ENCODE data around the gene INPP4B.
A peak's percentile ranks its signal among the peaks of the same experiment; 100 is the strongest.

Gene INPP4B

DNA sequence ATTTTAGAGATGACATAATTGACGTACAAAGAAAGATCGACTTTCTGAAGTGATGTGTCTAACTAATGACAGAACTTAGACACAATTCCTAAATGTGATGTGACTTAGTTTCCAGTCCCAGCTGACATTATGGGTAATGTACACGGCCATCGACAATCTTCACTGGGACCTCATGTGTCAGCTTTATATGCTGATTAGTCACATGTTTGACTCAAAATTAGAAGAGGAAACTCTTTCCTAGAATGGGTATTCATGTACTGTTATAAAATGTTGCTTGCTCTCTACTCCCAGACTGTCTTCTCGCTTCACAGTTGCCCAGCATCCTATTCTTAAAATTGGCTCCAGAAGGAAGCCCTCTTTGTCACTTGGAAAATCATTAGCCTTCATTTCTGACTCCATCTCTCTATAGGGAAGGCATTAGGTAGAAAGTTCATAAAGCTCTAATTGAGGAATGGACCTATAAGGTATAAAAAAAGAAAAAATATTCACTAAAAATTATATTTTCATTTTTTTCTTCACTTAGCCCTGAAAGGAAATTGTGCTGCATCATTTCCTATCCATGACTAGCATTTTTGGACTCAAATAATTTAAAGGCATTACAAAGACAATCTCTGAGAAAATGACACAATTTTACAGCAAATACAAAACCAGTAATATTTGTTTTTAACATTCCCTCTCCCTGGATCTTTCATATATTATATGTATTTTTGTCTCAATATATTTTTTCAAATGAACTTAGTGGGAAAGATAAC lies 554.6 kb downstream of the INPP4B start:
- DNase-seq (ENCODE audit: low spot score): no peak

DNA sequence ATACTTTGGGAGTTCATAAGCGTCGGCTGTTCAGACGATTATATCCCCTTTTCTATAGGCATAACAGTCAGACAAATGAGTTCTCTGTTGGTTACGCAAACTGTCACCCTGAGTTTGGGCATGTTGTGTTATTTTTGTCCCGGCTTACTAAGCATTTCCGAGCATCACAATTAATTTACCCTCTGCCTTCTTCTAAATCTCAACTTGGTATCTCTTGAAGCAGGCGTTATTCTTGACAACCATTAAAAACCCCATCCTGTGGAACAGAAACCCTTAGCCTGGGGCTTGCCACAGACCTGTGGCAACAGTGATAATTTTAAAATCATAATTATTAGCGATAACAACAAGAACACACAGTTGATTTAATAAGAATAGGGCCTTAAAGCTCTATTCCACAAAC lies 558.7 kb downstream of the INPP4B start:
- no peak for DNase-seq (ENCODE audit: low spot score)

DNA sequence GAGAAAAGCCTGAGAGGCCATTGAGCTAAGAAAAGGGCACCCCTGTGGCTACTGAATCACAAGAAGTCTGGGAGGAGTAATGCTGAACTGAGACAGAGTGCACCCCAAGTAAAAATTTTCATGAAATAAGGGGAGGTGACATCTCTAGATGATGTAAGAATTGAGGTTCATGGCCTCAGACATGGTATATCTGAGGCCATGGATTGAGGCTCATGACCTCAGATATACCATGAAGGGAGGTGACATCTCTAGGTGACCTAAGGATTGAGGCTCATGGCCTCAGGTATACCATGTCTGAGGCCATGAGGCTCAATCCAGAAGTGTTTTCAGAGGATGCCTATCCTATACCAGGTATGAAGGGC lies 560.9 kb downstream of the INPP4B start:
- DNase-seq (ENCODE audit: low spot score): no peak

DNA sequence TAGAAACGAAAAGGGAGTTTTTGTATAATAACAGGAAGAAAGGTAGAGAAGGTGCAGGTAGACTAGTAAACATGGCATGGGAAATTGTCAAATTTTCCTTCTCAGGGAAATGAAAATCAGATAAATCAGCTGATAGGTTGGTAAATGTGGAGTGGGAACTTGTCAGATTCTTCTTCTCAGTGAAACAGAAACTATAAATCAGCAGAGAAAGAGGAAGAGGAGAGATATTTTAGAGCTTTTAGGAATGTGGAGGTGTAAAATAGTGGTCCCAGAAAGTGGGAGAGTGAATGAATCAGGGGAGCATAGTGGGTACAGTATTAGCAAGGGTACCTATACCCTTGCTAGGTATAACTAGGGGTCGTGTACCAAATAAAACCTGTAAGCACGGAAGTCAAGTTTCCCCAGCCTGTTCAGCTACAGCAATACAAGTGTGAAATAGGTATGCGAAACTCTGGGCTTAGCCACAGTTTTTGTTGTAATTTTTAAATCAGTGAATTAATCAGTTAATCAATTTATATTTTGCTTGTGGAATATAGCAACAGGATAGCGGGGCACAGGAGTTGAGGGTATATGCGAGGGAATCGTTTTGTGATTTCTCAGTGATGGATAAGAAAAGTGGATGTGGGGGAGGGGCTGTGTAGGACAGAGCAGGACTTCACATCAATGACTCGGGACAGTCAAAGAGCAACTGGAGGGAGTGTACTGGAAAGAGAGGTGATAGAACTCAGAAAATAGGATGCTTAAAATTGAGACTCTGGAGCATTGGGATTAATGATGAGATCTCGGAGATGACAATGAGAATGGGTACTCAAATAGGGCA lies 561.5 kb downstream of the INPP4B start:
- DNase-seq (ENCODE audit: low spot score): no peak

DNA sequence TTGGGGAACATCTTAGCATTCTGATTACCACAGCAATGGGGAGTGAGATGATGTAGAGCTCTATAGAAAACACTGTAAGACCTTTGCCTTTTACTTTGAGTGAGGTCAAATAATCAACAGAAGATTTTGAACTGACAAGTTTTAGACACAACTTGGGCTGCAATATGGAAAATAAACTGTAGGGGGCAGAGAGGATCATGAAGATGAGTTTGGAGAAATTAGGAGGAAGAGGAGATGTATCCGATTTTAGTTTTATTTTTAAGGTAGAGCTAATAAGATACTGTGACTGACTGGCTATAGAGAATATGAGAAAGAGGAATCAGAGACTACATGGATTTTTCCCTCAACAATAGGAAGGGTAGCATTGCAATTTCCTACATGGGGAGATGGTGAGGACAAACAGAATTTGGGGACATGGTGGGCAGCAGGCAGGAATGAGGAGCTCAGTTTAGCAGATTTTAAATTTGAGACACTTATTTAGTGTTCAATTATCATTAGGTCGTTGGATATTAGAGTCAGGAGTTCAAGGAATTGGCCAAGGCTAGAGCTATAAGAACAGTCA lies 563.1 kb downstream of the INPP4B start:
- DNase-seq (ENCODE audit: low spot score): no peak

DNA sequence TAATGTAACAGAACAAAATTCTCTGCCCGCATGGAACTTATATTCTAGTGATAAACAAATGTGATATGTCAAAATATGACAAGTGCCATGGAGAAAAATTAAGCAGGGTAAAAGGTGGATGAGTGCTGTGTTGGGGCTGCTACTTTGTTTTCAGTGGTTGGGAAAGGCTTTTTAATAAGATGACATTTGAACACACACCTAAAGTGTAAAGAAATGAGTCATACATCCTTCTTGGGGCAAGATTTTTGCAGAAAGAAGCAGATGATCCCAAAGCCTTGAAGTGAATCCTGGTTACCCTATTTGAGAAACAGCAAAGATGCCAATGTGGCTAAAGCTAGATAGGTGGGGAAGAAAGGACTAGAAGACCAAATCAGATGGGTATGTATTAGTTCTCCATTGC lies 564.1 kb downstream of the INPP4B start:
- no peak for DNase-seq (ENCODE audit: low spot score)

DNA sequence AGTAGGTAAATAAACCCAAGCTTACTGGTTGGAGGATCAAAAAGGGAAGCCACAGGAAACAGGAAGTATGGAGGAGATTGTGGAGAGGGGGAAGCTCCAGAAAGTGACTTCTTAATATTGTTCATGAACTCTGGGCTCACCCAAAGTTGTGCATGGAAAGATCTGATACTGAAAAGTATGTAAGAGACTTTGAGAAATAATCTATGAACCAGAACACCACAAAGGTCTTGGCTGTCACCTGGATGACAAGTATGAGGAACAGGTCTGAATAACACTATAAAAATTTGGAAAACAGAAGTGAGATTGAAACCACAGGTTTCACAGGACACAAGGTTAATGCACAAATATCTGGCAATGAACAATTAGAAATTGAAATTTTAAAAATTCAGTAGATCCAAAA lies 567.4 kb downstream of the INPP4B start:
- DNase-seq (ENCODE audit: low spot score): no peak

DNA sequence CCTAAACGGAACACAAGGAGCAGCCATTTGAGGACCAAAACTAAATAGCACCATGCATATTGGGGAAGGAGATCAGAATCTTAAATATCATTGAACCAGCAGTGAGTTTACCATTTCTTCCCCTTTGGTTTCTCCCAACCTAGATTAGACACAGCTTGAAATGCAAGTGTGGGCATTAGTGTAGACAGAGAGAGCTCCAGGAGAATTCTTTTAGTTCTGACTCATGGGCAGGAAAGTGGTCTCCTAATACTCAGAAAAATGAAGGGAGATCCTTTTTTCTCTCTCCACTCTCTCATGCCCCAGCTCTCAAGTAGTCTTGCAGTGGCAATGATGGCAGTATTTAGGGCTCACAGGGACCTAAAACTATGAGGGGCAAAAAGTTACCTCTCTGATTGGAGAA lies 567.9 kb downstream of the INPP4B start:
- DNase-seq (ENCODE audit: low spot score): no peak

DNA sequence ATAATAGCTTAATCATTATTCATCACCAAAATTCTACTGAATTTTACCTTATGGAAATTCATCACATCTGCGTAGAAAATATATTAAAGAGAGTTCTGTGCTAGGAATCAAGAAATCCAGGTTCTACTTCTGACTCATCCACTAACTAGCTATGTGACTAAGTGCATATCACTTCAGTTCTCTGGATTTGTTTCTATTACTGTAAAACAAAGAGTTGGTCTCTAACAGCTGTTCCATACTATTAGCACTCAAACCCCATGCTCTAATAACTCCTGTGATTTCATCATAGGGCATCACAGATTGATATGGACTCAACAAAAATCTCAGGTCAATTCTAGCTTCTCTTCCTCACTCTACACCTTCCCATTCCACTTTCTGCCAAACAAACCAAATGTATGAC lies 572.0 kb downstream of the INPP4B start:
- DNase-seq (ENCODE audit: low spot score): no peak

DNA sequence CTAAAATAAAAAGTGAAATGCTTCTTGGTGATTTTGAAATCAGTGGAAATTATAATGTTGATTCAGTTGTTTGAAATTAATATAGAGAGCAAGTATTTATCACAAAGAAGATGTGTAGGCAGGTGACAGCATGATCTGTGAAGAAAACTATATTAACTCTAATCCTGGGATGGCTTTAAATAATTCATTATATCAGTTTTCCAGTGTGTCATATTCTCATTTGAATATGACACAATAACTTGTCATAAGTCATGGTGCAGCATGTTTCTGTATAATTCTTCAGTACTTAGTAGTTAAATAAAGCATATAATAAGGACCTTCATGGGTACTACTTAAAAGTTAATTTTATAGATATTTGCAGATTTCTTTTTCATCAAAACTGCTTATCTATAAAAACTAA lies 573.6 kb downstream of the INPP4B start:
- no peak for DNase-seq (ENCODE audit: low spot score)

DNA sequence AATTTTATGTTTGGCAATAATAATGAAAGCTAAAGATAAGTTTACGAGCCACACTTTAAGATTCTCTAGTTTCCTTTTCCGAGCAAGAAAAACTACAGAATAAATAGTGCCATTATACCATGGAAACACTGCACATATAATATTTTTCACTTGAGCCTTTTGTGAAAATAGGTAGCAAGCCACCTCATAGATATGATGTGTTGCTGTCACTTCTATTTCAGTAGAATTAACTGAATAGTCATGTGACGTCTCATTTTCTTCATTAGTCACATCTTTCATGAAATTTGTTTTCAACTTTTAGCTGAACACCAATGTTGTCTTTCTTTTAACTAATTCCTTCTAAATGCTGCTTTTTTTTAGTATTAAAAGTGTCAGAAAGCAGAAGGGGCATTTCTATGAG lies 574.3 kb downstream of the INPP4B start:
- no peak for DNase-seq (ENCODE audit: low spot score)

DNA sequence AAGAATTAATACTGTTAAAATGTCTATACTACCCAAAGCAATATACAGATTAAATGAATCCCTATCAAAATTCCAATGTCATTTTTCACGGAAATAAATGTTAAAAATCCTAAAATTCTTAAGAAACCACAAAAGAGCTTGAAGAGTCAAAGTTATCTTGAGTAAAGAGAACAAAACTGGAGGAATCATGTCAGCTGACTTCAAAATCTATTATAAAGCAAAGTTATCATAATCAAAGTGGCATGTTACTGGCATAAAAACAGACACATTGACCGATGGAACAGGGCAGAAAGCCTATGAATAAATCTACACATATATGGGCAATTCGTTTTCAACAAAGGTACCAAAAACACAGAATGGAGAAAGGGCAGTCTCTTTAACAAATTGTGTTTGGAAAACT lies 579.0 kb downstream of the INPP4B start:
- no peak for DNase-seq (ENCODE audit: low spot score)

DNA sequence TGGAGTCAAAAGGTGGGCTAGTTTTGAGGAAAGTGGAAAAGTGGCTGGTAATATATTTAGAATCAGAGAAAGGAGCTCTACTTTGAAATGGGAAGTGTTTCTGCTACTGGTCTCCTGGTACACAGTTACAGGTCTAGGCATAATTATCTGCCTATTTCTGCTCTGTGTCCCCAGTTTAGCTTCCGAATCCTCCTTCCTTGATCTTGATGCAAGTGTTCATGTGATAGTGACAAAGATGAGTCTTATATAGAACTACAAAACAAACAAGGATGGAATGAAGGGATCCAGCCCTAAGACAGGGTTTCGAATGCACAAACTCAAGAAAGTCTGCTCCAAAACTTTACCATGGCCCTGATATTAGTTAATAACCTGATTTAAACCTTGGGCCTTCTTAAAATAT lies 580.2 kb downstream of the INPP4B start:
- DNase-seq (ENCODE audit: low spot score): no peak

DNA sequence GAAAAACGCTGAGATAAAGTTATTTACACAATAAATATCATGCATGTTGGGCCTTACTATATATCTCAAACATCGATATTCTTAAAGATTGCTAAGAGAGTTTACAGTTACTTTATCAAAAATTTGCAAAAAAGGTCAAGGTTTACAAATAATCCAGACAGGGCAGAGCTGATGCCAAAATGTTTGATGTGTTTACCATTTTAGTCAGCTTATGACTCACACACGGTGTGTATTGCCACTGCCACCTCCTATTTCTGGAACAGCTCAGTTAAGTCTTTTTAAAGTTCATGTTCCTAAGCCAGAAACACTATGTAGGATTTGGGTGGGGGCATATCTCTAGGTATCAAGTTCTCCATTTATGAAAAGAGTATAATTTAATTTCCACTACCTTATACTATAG lies 580.6 kb downstream of the INPP4B start:
- DNase-seq (ENCODE audit: low spot score): peak; percentile 22

DNA sequence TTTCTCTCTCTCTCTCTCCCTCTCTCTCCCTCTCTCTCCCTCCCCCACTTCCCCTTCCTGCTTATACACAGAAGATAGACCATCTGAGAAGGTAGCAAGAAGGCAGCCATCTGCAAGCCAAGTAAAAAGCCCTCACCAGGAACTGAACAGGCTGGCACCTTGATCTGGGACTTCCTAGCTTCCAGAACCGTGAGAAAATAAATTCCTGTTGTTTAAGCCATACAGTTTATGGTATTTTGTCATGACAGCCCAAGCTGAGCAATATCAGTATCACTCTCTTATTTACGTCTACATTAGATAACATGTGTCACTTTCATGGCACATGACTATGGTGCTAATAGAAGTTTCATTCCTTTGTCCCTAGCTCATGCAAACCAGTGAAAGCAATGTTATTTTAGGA lies 581.1 kb downstream of the INPP4B start:
- no peak for DNase-seq (ENCODE audit: low spot score)

DNA sequence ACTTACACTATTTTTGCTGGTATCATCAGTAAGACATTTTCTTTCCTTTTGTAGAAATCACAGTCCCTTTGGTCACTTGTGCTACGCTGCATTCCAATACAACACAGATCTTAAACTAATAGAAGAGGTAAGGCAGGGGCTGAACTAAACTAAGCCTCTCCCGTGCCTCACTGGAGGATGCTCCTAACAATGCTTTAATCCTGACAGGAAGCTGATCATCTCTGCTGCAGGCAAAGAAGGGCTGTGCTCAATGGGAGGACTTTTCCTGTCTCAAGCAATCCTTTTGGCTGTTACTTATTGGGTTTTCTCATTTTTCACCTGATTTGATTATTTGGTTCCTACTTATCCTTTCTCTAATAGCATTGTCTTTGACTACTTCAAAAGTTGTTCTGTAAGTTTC lies 583.1 kb downstream of the INPP4B start:
- no peak for DNase-seq (ENCODE audit: low spot score)

DNA sequence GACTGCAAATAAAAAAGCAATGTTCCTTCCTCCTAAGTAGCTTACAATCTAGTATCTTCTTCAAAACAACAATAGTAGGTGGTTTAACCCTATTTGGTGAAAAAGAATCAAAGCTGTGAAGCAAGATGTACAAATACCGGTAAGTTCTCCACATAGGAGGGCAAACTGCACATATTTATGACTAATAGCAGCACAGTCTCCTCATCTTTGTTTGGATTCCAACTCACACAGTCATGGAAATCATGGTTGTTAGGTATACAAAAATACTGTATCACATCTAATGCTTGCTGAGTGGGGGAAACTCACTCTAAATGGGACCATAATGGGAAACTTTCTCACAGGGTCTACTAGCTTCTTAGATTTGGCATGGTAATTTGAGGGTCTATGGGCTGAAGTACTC lies 597.2 kb downstream of the INPP4B start:
- DNase-seq (ENCODE audit: low spot score): no peak

DNA sequence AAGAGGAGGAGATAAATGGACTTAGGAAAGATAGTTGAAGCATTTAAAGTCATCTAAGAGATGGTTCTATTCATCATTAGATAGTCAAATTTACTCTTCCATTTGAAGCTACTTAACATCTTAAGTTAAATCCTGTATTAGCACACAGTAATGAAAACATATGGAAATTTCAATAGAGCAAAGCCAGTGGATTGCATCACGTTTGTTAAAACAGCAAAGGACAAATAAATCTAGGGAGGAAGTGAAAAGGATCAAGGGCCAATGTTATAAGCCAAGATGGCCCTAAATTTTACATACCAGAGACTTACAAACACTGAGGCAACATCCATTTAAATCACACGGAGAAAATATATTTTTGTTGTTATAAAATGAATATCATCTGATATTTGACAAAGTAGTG lies 602.8 kb downstream of the INPP4B start:
- DNase-seq (ENCODE audit: low spot score): no peak

DNA sequence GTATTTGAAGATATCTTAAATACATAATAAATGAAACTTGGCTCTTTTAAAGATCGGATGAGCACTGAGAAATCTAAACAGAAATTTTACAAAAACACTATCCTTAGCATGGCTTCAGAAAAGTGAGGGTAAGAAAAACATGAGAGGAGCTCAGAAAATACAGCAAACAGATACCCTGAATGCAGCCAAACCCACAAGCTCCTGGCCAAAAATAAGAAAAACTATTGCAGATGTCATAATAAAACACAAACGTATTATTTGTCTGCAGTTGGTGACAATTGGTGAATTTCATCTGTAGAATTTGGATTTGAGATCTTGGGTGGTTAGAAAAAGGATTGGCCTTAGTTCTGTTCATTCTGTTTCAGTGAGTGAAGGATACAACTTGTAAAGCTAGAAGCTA lies 603.9 kb downstream of the INPP4B start:
- DNase-seq (ENCODE audit: low spot score): no peak

DNA sequence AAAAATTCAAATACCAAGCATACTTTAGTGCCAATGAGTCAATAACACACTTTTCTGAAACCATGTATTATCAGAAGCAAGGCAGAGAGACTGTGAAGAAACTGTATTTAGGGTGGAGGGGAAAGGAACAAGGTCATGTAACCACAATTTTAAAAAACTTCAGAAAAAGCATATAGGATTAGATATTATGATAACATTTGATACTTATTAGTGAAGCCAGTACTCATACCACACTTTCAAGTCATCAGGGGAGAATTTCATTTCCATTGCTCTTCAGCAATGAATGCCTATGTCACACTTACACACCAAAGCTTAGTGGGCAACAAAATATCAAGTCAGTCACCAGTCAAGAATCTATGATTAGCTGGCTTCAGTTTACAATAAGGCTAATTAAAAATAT lies 607.5 kb downstream of the INPP4B start:
- no peak for DNase-seq (ENCODE audit: low spot score)

DNA sequence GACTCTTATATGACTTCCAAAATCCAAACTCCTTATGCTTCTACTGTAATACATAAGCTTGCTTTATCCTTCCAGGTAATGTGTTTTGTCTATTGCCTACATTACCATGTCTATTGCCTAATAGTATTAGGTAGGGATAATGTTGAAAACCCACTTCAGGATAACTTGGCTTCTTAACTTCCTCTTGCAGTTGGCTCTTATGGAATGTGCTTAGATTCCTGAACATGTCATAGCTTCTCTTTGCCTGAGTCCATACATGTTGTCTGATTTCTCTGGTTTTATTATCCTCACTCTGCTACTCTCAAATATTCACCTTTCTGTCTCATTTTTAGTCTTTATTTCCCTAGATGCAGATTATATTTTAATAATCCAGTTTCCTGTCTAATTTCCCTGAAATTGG lies 609.8 kb downstream of the INPP4B start:
- DNase-seq (ENCODE audit: low spot score): no peak

DNA sequence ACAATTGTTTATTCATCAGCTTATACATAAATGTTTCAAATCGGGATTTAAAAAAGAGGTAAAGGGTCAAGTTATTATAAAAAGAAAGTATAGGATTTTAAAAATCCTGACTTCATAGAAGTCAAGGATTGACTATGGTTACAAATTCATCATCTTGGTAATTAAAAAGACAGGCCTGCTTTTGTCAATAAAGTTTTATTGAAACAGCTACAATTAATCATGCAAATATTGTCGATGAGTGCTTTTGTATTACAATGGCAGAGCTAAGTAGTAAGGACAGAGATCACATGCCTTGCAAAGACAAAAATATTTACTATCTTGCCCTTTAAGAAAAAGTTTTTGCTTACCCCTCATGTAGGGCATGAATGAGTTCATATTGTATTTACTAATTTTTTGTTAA lies 614.3 kb downstream of the INPP4B start:
- DNase-seq (ENCODE audit: low spot score): no peak

DNA sequence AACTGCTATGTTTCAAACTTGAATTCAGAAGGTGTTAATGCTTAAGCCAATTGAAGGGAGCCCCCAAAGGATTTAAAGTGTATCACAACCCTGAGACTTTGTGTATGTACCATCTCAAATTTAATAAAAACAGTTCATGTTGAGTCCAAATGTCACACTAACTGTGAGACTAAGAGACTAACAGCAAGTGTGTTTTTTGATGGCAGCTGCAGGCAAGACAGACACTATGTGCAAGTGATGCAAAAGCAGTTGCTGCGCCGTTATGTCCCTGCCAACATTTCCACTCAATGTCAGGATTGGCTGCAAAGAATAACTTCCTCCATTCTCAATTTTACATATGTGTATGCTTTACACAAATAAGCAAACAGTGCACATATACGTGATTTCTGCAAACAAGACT lies 615.1 kb downstream of the INPP4B start:
- no peak for DNase-seq (ENCODE audit: low spot score)

DNA sequence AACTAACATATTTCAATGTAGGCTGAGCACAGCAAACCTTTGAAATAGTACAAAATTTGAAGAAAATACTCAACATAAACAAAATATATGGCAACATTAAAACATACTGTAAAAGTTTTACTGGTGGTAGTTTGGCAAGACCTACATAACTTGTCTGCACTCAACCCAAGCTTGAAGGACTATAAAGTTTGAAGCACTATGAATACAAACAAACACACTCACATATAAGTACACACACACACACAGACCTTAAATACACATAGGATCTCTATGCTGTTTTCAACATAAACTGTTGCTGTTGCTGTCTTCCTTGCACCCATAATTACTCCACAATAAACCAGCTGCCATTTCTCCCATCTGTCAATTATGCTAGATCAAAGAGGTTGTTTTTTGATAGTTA lies 620.1 kb downstream of the INPP4B start:
- DNase-seq (ENCODE audit: low spot score): no peak

All from COLO829 (cell line).